ENCODE measurements around the gene C1QTNF6. TPM values are rescaled to one million over a fixed set of nuclear protein-coding genes. Genes with fewer than 3 reads are reported as not detected.

The C1QTNF6 gene
- total and polyA plus RNA-seq, 4 experiments from 2014 or later: 0.49 to 24.8 (median 12.0) TPM

GRCh38 chr22:37163575-37164504, 24.2 kb downstream of the C1QTNF6 start:
- H3K4me3 Mint-ChIP-seq: peak overlapping the region in 7 of 8 donors; percentile 11 to 84 (median 57)
- H3K36me3 Mint-ChIP-seq: peaks cover 0 to 2% of the 10 kb centered on the region in 2 donors
- ChIA-PET CTCF (ENCODE audit: partially characterized antibody) (interaction anchor here (0.6 to 9.7 kb wide), 16 partner anchors 8 to 321 kb away, joined by 3 to 134 read pairs (median 4); partner anchors contain the start of gene IL2RB), POLR2A (ENCODE audit: partially characterized antibody) (interaction anchor here (0.6 to 9.2 kb wide), 19 partner anchors 9 to 276 kb away, joined by 3 to 133 read pairs (median 12); partner anchors contain the start of genes C1QTNF6, IL2RB and RAC2)
- peak in 3 of 5 donors; percentile 30 to 67 (median 32) for DNase-seq
- Histone ChIP-seq H3K4me1 (ENCODE audit: insufficient read depth, low read length) (peaks cover 74% of the 10 kb centered on the region), H3K36me3 (ENCODE audit: insufficient read depth, low read length) (no peaks in the 10 kb centered on the region), H3K27ac (ENCODE audit: low read depth, low read length) (peak overlapping the region; percentile 55), H3K9me3 (ENCODE audit: control insufficient read depth in 1 of 2, low read length in 2 of 2) (no peaks in the 10 kb centered on the region), H3K27me3 (ENCODE audit: insufficient read depth, low read length) (no peaks in the 10 kb centered on the region), H3K4me3 (ENCODE audit: low read length in 2 of 2) (no peak overlapping the region)
- intact Hi-C loops (cut with micrococcal nuclease): loop anchor here (2.0 kb wide), 1 partner anchor 23 kb away; no protein-coding TSS in a partner anchor
- peak overlapping the region; percentile 91 to 98 (median 92) for H3K27ac Mint-ChIP-seq
- no peaks in the 10 kb centered on the region for H3K27me3 Mint-ChIP-seq
- no peaks in the 10 kb centered on the region for H3K9me3 Mint-ChIP-seq
- H3K4me1 Mint-ChIP-seq: peaks cover 50 to 91% (median 70%) of the 10 kb centered on the region in 4 donors

DNA sequence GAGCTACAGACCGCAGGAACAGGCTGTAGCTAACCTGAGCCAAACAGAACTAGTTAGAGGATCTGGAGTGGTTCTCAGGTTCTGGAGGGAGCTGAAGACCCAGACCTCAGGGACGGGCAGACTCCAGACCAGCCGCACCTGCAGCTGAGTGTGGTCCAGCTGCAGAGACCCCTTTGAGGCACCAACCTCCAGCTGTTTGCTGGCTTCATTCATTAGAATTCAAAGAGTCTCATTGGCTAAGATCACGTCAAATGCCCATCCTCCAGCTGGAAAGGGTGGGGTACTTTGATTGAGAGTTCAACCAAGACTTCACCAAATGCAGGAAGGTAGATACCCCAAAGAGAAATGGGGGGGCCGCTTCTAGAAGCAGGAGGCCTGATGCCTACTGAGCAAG, 25.0 kb downstream of the C1QTNF6 start:
- ChIA-PET CTCF (ENCODE audit: partially characterized antibody) (interaction anchor here (0.6 to 9.7 kb wide), 15 partner anchors 11 to 322 kb away, joined by 3 to 134 read pairs (median 5); partner anchors contain the start of gene IL2RB), POLR2A (ENCODE audit: partially characterized antibody) (interaction anchor here (0.6 to 9.2 kb wide), 18 partner anchors 10 to 276 kb away, joined by 3 to 133 read pairs (median 12); partner anchors contain the start of genes C1QTNF6, IL2RB and RAC2)
- H3K27ac ChIP-seq (ENCODE audit: low read depth, low read length): peak overlapping the region; percentile 55
- peak overlapping the region; percentile 9 to 82 (median 74) for H3K4me3 Mint-ChIP-seq
- H3K27ac Mint-ChIP-seq: peak overlapping the region; percentile 91 to 98 (median 92)
- no peaks in the 10 kb centered on the region for H3K9me3 ChIP-seq (ENCODE audit: control insufficient read depth in 1 of 2, low read length in 2 of 2)
- H3K4me1 Mint-ChIP-seq: peaks cover 48 to 88% (median 66%) of the 10 kb centered on the region in 4 donors
- intact Hi-C loops (cut with micrococcal nuclease): loop anchor here (2.0 kb wide), 1 partner anchor 24 kb away; no protein-coding TSS in a partner anchor
- peaks cover 66% of the 10 kb centered on the region for H3K4me1 ChIP-seq (ENCODE audit: insufficient read depth, low read length)
- no peaks in the 10 kb centered on the region for H3K36me3 ChIP-seq (ENCODE audit: insufficient read depth, low read length)
- no peaks in the 10 kb centered on the region for H3K27me3 Mint-ChIP-seq
- DNase-seq: no peak
- no peaks in the 10 kb centered on the region for H3K9me3 Mint-ChIP-seq
- no peaks in the 10 kb centered on the region for H3K27me3 ChIP-seq (ENCODE audit: insufficient read depth, low read length)
- peak overlapping the region in 1 of 2 donors; percentile 29 for H3K4me3 ChIP-seq (ENCODE audit: low read length in 2 of 2)
- H3K36me3 Mint-ChIP-seq: peaks cover 0 to 2% of the 10 kb centered on the region in 2 donors

- no peaks in the 10 kb centered on the region for H3K27me3 ChIP-seq (ENCODE audit: insufficient read depth, low read length)
- H3K9me3 Mint-ChIP-seq: no peaks in the 10 kb centered on the region
- no peaks in the 10 kb centered on the region for H3K36me3 ChIP-seq (ENCODE audit: insufficient read depth, low read length)
- no peaks in the 10 kb centered on the region for H3K27me3 Mint-ChIP-seq
- DNase-seq: peak; percentile 71 to 87 (median 74)
- peaks cover 44 to 86% (median 65%) of the 10 kb centered on the region in 4 donors for H3K4me1 Mint-ChIP-seq
- CTCF ChIA-PET (ENCODE audit: partially characterized antibody): interaction anchor here (0.9 to 9.7 kb wide), 15 partner anchors 11 to 309 kb away, joined by 3 to 134 read pairs (median 6); partner anchors contain the start of gene IL2RB
- intact Hi-C loops (cut with micrococcal nuclease): loop anchor here (1.0 to 2.0 kb wide), 4 partner anchors 12 to 40 kb away; no protein-coding TSS in a partner anchor
- no peaks in the 10 kb centered on the region for H3K9me3 ChIP-seq (ENCODE audit: control insufficient read depth in 1 of 2, low read length in 2 of 2)
- H3K27ac ChIP-seq (ENCODE audit: low read depth, low read length): peak overlapping the region; percentile 55
- peak overlapping the region; percentile 9 to 82 (median 74) for H3K4me3 Mint-ChIP-seq
- H3K36me3 Mint-ChIP-seq: peaks cover 0 to 2% of the 10 kb centered on the region in 2 donors
- H3K27ac Mint-ChIP-seq: peak overlapping the region; percentile 91 to 98 (median 92)
- H3K4me1 ChIP-seq (ENCODE audit: insufficient read depth, low read length): peaks cover 60% of the 10 kb centered on the region
- POLR2A ChIA-PET (ENCODE audit: partially characterized antibody): interaction anchor here (0.6 to 9.2 kb wide), 20 partner anchors 9 to 275 kb away, joined by 3 to 133 read pairs (median 10); partner anchors contain the start of genes C1QTNF6, IL2RB and RAC2
- peak overlapping the region in 1 of 2 donors; percentile 29 for H3K4me3 ChIP-seq (ENCODE audit: low read length in 2 of 2)
Measured at GRCh38 chr22:37162221-37163095, 25.6 kb downstream of the C1QTNF6 start.

- H3K27ac Mint-ChIP-seq: peak overlapping the region in 6 of 7 donors; percentile 14 to 95 (median 74)
- peaks cover 35 to 76% (median 57%) of the 10 kb centered on the region in 4 donors for H3K4me1 Mint-ChIP-seq
- ChIA-PET CTCF (ENCODE audit: partially characterized antibody) (interaction anchor here (0.6 to 9.7 kb wide), 8 partner anchors 12 to 104 kb away, joined by 3 to 134 read pairs (median 5); partner anchors contain the start of gene IL2RB), POLR2A (ENCODE audit: partially characterized antibody) (interaction anchor here (0.6 to 9.2 kb wide), 15 partner anchors 12 to 386 kb away, joined by 3 to 133 read pairs (median 12); partner anchors contain the start of genes IFT27, IL2RB and RAC2)
- Histone ChIP-seq H3K27me3 (ENCODE audit: insufficient read depth, low read length) (no peaks in the 10 kb centered on the region), H3K4me3 (ENCODE audit: low read length in 2 of 2) (no peak overlapping the region), H3K27ac (ENCODE audit: low read depth, low read length) (peak overlapping the region; percentile 55), H3K36me3 (ENCODE audit: insufficient read depth, low read length) (no peaks in the 10 kb centered on the region), H3K9me3 (ENCODE audit: control insufficient read depth in 1 of 2, low read length in 2 of 2) (no peaks in the 10 kb centered on the region), H3K4me1 (ENCODE audit: insufficient read depth, low read length) (peaks cover 51% of the 10 kb centered on the region)
- H3K36me3 Mint-ChIP-seq: peaks cover 0 to 2% of the 10 kb centered on the region in 2 donors
- DNase-seq: no peak
- peak overlapping the region in 2 of 8 donors; percentile 3 to 13 for H3K4me3 Mint-ChIP-seq
- H3K9me3 Mint-ChIP-seq: no peaks in the 10 kb centered on the region
- intact Hi-C loops (cut with micrococcal nuclease): no loop called here
- H3K27me3 Mint-ChIP-seq: no peaks in the 10 kb centered on the region
Measured at GRCh38 chr22:37161443-37161842, 26.6 kb downstream of the C1QTNF6 start.

GRCh38 chr22:37160027-37160426, 28.0 kb downstream of the C1QTNF6 start:
- CTCF ChIA-PET (ENCODE audit: partially characterized antibody): interaction anchor here (0.8 to 9.7 kb wide), 6 partner anchors 10 to 84 kb away, joined by 3 to 134 read pairs (median 6); partner anchors contain the start of gene IL2RB
- Mint-ChIP-seq H3K27ac (peak overlapping the region; percentile 60 to 95 (median 71)), H3K4me3 (peak overlapping the region in 1 of 8 donors; percentile 49), H3K27me3 (no peaks in the 10 kb centered on the region), H3K9me3 (no peaks in the 10 kb centered on the region), H3K36me3 (peaks cover 0 to 2% of the 10 kb centered on the region in 2 donors), H3K4me1 (peaks cover 27 to 67% (median 53%) of the 10 kb centered on the region in 4 donors)
- Histone ChIP-seq H3K27me3 (ENCODE audit: insufficient read depth, low read length) (no peaks in the 10 kb centered on the region), H3K4me1 (ENCODE audit: insufficient read depth, low read length) (peaks cover 37% of the 10 kb centered on the region), H3K27ac (ENCODE audit: low read depth, low read length) (no peak overlapping the region), H3K4me3 (ENCODE audit: low read length in 2 of 2) (no peak overlapping the region), H3K36me3 (ENCODE audit: insufficient read depth, low read length) (no peaks in the 10 kb centered on the region), H3K9me3 (ENCODE audit: control insufficient read depth in 1 of 2, low read length in 2 of 2) (no peaks in the 10 kb centered on the region)
- intact Hi-C loops (cut with micrococcal nuclease): no loop called here
- DNase-seq: no peak
- POLR2A ChIA-PET (ENCODE audit: partially characterized antibody): interaction anchor here (5.3 to 9.2 kb wide), 3 partner anchors 10 to 39 kb away, joined by 79 to 133 read pairs (median 96); partner anchors contain the start of gene IL2RB

GRCh38 chr22:37158963-37159290, 29.1 kb downstream of the C1QTNF6 start:
- Histone ChIP-seq H3K36me3 (ENCODE audit: insufficient read depth, low read length) (no peaks in the 10 kb centered on the region), H3K9me3 (ENCODE audit: control insufficient read depth in 1 of 2, low read length in 2 of 2) (no peaks in the 10 kb centered on the region), H3K4me3 (ENCODE audit: low read length in 2 of 2) (no peak overlapping the region), H3K4me1 (ENCODE audit: insufficient read depth, low read length) (peaks cover 26% of the 10 kb centered on the region), H3K27me3 (ENCODE audit: insufficient read depth, low read length) (no peaks in the 10 kb centered on the region), H3K27ac (ENCODE audit: low read depth, low read length) (no peak overlapping the region)
- Mint-ChIP-seq H3K4me3 (peak overlapping the region in 2 of 8 donors; percentile 37 to 39), H3K27ac (peak overlapping the region in 6 of 7 donors; percentile 19 to 95 (median 76)), H3K4me1 (peaks cover 20 to 57% (median 42%) of the 10 kb centered on the region in 4 donors), H3K9me3 (no peaks in the 10 kb centered on the region), H3K27me3 (no peaks in the 10 kb centered on the region), H3K36me3 (no peaks in the 10 kb centered on the region)
- intact Hi-C loops (cut with micrococcal nuclease): no loop called here
- ChIA-PET POLR2A (ENCODE audit: partially characterized antibody) (no interaction called here), CTCF (ENCODE audit: partially characterized antibody) (no interaction called here)
- DNase-seq: no peak

Data from CD4-positive, alpha-beta memory T cell (primary cell).